ENCODE data around the gene AZU1. TPM values are rescaled to one million over a fixed set of nuclear protein-coding genes. Genes with fewer than 3 reads are reported as not detected.

The AZU1 gene
- polyA plus RNA-seq, 2 of the 4 experiments (the other 2 are of a cell fraction): 0.31 to 0.32 TPM

- TF ChIP-seq, protein P1, sequence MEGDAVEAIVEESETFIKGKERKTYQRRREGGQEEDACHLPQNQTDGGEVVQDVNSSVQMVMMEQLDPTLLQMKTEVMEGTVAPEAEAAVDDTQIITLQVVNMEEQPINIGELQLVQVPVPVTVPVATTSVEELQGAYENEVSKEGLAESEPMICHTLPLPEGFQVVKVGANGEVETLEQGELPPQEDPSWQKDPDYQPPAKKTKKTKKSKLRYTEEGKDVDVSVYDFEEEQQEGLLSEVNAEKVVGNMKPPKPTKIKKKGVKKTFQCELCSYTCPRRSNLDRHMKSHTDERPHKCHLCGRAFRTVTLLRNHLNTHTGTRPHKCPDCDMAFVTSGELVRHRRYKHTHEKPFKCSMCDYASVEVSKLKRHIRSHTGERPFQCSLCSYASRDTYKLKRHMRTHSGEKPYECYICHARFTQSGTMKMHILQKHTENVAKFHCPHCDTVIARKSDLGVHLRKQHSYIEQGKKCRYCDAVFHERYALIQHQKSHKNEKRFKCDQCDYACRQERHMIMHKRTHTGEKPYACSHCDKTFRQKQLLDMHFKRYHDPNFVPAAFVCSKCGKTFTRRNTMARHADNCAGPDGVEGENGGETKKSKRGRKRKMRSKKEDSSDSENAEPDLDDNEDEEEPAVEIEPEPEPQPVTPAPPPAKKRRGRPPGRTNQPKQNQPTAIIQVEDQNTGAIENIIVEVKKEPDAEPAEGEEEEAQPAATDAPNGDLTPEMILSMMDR (IDR thresholded peaks at IDR 0.05): no peak
- no peak for TF ChIP-seq MAFK (IDR thresholded peaks at IDR 0.05; ENCODE audit: partially characterized antibody)
- no peak for TF ChIP-seq EHMT2 (IDR thresholded peaks at IDR 0.05; ENCODE audit: low read depth)
Observed at GRCh38 chr19:806815-807421, 20.7 kb upstream of the AZU1 start (continued).

DNA sequence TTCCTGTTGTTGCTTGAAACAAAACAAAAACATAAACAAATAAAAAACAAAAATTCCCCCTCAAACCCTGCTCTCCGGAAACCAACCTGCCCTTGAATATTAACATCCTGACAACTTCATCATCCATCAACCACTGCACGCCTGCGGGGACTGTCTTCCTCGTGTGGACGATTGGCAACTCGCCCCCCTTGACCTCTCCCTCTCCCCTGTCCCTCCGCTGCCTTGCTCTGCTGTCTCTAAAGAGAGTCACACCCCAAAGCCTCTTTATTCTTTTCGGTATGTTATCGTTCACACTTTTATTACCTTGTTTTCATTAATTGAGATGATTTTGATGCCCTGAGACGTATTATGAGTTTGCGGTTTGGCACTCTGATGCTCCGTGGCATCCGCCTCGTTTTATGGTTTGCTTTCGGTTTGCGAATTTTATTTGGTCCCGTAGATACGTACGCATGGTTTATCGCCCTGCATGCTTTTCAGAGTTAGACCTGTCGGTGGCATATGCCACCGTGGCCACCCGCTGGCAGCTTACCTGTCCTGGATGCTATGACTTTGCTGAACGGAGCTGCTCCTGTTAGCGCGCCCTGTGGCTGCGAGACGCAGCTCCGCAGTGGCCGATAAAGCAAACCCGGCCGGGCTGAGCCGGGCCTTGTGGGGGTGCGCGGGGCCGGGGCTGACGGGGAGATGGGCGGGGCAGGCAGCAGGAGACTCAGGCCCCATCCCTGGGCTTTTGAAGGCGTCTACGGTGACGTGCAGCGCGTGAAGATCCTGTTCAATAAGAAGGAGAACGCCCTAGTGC lies 19.8 kb upstream of the AZU1 start:
- H3K27ac ChIP-seq: no peak overlapping the region
- H3K4me1 ChIP-seq: peaks cover 8% of the 10 kb centered on the region; the same call in 1 of the 3 replicates
- H3K4me3 ChIP-seq: no peak overlapping the region
- ChIA-PET POLR2A (no interaction called here), CTCF (no interaction called here)
- no peak for FAIRE-seq
- no peak for ATAC-seq
- TF ChIP-seq FOSL2 (IDR thresholded peaks at IDR 0.05) (no peak), FOSL2 (CRISPR knock-in tag; IDR thresholded peaks at IDR 0.05) (no peak), FOXS1 (CRISPR knock-in tag; IDR thresholded peaks at IDR 0.05) (no peak), ZC3H11A (IDR thresholded peaks at IDR 0.05) (no peak), CBX8 (IDR thresholded peaks at IDR 0.05) (no peak), TFCP2L1 (CRISPR knock-in tag; IDR thresholded peaks at IDR 0.05) (no peak), GATA3 (IDR thresholded peaks at IDR 0.05; ENCODE audit: borderline replicate concordance) (no peak), POLR2AphosphoS2 (conservative IDR thresholded peaks at IDR 0.05; ENCODE audit: low read length) (no peak), RNF2 (IDR thresholded peaks at IDR 0.05; ENCODE audit: borderline replicate concordance, low read depth) (no peak), JUNB (IDR thresholded peaks at IDR 0.05) (no peak), NR3C1 (IDR thresholded peaks at IDR 0.05) (no peak), CEBPB (IDR thresholded peaks at IDR 0.05) (no peak), BCL3 (IDR thresholded peaks at IDR 0.05) (no peak), ZSCAN20 (CRISPR knock-in tag; IDR thresholded peaks at IDR 0.05) (no peak), BHLHE40 (IDR thresholded peaks at IDR 0.05; ENCODE audit: low read depth, low read length) (no peak), TP53 (CRISPR knock-in tag; IDR thresholded peaks at IDR 0.05) (no peak)
- TF ChIP-seq, protein P2, sequence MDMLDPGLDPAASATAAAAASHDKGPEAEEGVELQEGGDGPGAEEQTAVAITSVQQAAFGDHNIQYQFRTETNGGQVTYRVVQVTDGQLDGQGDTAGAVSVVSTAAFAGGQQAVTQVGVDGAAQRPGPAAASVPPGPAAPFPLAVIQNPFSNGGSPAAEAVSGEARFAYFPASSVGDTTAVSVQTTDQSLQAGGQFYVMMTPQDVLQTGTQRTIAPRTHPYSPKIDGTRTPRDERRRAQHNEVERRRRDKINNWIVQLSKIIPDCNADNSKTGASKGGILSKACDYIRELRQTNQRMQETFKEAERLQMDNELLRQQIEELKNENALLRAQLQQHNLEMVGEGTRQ (IDR thresholded peaks at IDR 0.05): no peak
- TF ChIP-seq, protein P3, sequence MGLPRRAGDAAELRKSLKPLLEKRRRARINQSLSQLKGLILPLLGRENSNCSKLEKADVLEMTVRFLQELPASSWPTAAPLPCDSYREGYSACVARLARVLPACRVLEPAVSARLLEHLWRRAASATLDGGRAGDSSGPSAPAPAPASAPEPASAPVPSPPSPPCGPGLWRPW (IDR thresholded peaks at IDR 0.05): no peak
- TF ChIP-seq, protein P4, sequence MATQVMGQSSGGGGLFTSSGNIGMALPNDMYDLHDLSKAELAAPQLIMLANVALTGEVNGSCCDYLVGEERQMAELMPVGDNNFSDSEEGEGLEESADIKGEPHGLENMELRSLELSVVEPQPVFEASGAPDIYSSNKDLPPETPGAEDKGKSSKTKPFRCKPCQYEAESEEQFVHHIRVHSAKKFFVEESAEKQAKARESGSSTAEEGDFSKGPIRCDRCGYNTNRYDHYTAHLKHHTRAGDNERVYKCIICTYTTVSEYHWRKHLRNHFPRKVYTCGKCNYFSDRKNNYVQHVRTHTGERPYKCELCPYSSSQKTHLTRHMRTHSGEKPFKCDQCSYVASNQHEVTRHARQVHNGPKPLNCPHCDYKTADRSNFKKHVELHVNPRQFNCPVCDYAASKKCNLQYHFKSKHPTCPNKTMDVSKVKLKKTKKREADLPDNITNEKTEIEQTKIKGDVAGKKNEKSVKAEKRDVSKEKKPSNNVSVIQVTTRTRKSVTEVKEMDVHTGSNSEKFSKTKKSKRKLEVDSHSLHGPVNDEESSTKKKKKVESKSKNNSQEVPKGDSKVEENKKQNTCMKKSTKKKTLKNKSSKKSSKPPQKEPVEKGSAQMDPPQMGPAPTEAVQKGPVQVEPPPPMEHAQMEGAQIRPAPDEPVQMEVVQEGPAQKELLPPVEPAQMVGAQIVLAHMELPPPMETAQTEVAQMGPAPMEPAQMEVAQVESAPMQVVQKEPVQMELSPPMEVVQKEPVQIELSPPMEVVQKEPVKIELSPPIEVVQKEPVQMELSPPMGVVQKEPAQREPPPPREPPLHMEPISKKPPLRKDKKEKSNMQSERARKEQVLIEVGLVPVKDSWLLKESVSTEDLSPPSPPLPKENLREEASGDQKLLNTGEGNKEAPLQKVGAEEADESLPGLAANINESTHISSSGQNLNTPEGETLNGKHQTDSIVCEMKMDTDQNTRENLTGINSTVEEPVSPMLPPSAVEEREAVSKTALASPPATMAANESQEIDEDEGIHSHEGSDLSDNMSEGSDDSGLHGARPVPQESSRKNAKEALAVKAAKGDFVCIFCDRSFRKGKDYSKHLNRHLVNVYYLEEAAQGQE (IDR thresholded peaks at IDR 0.05): no peak
- no peak for DNase-seq (ENCODE audit: low read depth in 1 of 2, low spot score in 1 of 2)
- H3K9me3 ChIP-seq: no peaks in the 10 kb centered on the region
- WGBS (ENCODE audit: missing lambda C conversion rate): 94% methylated on average over 30 of the region's 44 CpGs
- no peak overlapping the region for H3K4me2 ChIP-seq
